Memory B cell (primary cell): ENCODE results near the gene SPHK2.

Experiments used
- ATAC-seq: fragments of 150-1000 bp; cut with Tn5 transposase; 2 replicates; pipeline ENCODE4 v1.10.0; 2021; ENCODE audit warnings: low read depth, mild to moderate bottlenecking, moderate library complexity
- DNase-seq, 2 donors: peaks; one replicate each; pipeline ENCODE4 v3.0.0; 2022; ENCODE audit warnings: low spot score in 2 of 2
- H3K27ac Mint-ChIP-seq: one replicate; pipeline ENCODE4 v1.8.0; 2022; ENCODE audit warnings: mild to moderate bottlenecking, moderate library complexity, mixed read lengths
- H3K27me3 Mint-ChIP-seq: one replicate; pipeline ENCODE4 v1.8.0; 2022; ENCODE audit warnings: mixed read lengths
- H3K36me3 Mint-ChIP-seq: one replicate; pipeline ENCODE4 v1.8.0; 2022; ENCODE audit warnings: mild to moderate bottlenecking, mixed read lengths
- H3K4me1 Mint-ChIP-seq: one replicate; pipeline ENCODE4 v1.8.0; 2022; ENCODE audit warnings: mixed read lengths
- H3K4me3 Mint-ChIP-seq: one replicate; pipeline ENCODE4 v1.8.0; 2022; ENCODE audit warnings: mild to moderate bottlenecking, moderate library complexity, mixed read lengths
- H3K9me3 Mint-ChIP-seq: one replicate; pipeline ENCODE4 v1.8.0; 2022; ENCODE audit warnings: mixed read lengths

The SPHK2 gene

DNA sequence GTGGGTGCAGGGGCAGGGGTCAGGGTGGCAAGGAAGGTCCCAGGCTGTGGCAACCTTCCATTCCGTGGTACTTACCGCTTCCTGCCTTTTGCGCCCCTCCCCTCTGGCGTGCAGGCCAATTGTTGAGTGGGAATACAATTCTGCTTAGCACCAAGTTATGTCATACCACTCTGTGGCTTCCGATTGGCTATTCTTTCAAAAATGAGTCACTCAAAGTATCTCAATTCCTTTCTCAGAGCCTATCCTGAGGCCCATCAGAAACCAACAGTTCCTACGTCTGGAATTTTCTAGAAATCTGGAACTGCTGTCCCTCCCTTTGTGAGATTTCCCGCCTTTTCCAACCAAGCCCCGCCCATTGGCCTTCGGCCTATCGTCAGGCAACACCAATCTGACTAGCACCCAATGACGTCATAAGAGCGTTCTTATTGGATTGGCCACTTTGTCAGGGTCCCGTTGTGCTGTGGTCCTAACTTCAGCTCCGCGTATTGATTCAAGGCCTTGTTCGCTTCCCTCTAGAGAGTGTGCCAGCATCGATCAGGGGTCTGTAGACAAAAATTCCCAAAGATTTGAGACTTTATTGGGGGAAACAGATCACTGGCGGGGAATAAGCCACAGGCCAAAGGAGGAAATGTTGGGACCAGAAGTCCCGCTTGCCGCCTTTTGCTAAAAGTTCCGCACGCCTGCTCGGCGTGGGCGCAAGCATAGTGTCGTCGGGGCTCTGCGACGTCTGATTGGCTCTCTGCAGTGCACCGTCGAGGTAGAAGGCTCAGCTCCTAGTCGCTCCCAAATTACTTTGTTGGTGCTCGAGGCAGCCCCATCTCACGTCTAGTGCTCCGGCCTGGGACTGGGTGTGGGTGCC, 41.8 kb downstream of the SPHK2 start:
- no peaks in the 10 kb centered on the region for H3K36me3 Mint-ChIP-seq
- H3K27ac Mint-ChIP-seq: peak overlapping the region; percentile 97
- DNase-seq (peak; percentile 82 to 83), ATAC-seq (peak; percentile 95)
- H3K9me3 Mint-ChIP-seq: no peaks in the 10 kb centered on the region
- H3K27me3 Mint-ChIP-seq: no peaks in the 10 kb centered on the region
- peaks cover 7% of the 10 kb centered on the region for H3K4me1 Mint-ChIP-seq
- H3K4me3 Mint-ChIP-seq: peak overlapping the region; percentile 79

DNA sequence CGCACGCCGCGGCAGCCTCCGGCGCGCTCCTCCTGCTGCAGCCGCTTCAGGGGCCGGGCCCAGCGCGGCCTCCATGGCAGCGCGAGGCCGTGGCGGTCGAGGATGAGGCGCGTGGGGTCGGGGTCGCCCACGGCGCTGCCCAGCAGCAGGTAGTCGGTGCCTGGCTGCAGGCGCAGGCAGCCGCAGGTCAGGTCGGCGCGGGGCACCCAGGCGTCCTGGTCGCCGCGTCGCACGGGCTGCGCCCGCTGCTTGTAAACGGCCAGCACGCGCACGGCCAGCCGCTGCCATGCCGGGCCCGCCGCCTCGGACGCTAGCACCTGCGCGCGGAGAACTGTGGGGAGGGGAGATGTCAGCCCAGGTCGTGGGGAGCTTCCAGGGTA, 42.4 kb downstream of the SPHK2 start:
- no peaks in the 10 kb centered on the region for H3K9me3 Mint-ChIP-seq
- ATAC-seq (no peak), DNase-seq (no peak)
- no peak overlapping the region for H3K4me3 Mint-ChIP-seq
- no peak overlapping the region for H3K27ac Mint-ChIP-seq
- peaks cover 7% of the 10 kb centered on the region for H3K4me1 Mint-ChIP-seq
- H3K36me3 Mint-ChIP-seq: no peaks in the 10 kb centered on the region
- no peaks in the 10 kb centered on the region for H3K27me3 Mint-ChIP-seq

DNA sequence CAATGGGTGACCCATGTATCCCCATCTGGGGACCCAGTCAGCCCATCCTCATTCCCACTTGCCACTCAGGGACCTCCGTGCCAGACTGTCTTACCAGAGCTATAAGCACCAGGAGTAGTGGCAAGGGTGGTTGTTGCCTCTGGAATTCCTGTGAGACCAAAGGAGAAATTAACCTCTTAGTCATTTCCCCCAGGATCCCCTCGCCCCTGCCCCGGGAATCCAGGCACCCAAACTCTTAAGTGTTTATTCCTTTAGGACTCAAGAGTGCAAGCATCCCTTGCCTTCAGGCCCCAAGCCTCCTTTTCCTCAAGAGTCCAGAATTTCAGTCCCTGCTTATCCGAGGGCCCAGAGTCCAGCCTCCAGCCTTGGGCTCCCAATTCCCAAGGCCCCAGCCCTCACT, 44.4 kb downstream of the SPHK2 start:
- Mint-ChIP-seq H3K9me3 (no peaks in the 10 kb centered on the region), H3K36me3 (no peaks in the 10 kb centered on the region), H3K4me3 (no peak overlapping the region), H3K27me3 (no peaks in the 10 kb centered on the region), H3K4me1 (peaks cover 7% of the 10 kb centered on the region), H3K27ac (no peak overlapping the region)
- no peak for DNase-seq
- ATAC-seq: no peak

DNA sequence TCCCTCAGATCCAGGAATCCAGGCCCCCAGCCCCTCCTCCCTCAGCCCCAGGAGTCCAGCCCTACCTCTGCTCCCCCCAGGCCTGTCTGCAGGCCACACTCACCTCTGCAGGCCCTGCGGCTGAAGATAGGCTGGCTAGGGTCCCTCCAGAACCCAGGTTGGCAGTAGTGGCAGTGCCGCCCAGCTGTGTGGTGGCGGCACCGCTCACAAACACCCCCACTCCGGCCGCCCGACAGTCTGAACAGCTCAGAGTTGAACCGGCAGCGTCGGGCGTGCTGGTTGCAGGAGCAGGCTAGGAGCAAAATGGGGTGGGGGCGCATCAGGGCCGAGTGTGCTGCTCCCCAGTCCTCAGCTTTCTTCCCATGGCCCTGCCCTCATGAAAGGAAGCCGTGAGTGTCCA, 45.2 kb downstream of the SPHK2 start:
- H3K4me3 Mint-ChIP-seq: no peak overlapping the region
- DNase-seq: no peak
- H3K27me3 Mint-ChIP-seq: no peaks in the 10 kb centered on the region
- H3K4me1 Mint-ChIP-seq: peaks cover 11% of the 10 kb centered on the region
- ATAC-seq: no peak
- no peak overlapping the region for H3K27ac Mint-ChIP-seq
- no peaks in the 10 kb centered on the region for H3K36me3 Mint-ChIP-seq
- H3K9me3 Mint-ChIP-seq: peaks cover 4% of the 10 kb centered on the region

DNA sequence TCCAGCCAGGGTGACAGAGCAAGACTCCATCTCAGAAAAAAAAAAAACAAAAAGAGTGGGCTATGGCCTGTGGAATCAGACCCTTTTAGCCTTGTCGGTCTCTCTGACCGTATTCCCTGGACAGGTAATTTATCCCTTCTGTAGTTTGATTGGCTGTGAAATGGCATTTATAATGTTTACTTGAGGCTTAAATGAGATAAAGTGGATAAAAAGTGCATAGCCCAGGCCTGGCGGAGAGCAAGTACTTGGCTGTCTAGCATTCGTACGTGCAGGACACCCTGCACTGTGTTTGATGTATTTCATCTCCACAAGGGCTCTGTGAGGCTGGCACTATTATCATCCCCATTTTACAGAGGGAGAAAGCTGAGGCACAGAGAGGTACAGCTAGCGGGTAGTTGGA, 46.5 kb downstream of the SPHK2 start:
- peaks cover 8% of the 10 kb centered on the region for H3K9me3 Mint-ChIP-seq
- ATAC-seq (no peak), DNase-seq (no peak)
- H3K4me1 Mint-ChIP-seq: peaks cover 15% of the 10 kb centered on the region
- no peak overlapping the region for H3K27ac Mint-ChIP-seq
- H3K36me3 Mint-ChIP-seq: no peaks in the 10 kb centered on the region
- no peak overlapping the region for H3K4me3 Mint-ChIP-seq
- no peaks in the 10 kb centered on the region for H3K27me3 Mint-ChIP-seq

DNA sequence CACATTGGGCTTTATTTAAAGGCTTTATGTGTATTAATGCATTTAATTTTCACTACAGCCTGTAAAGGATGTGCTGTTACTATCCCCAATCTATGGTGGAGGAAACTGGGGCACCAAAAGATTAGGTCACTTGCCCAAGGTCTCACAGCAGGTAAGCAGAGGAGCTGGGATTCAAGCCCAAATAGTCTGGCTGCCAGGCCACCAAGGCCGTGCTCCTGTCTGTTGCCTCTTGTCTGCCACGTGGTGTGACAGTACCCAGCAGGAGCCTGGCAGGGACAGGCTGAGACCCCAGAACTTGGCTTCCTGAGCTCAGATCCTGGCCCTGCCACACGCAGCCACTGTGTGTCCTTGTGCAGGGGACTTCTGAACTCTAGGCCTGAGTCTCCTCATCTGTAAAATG, 49.0 kb downstream of the SPHK2 start:
- H3K36me3 Mint-ChIP-seq: no peaks in the 10 kb centered on the region
- no peak for DNase-seq
- no peak overlapping the region for H3K4me3 Mint-ChIP-seq
- no peak for ATAC-seq
- no peaks in the 10 kb centered on the region for H3K27me3 Mint-ChIP-seq
- H3K9me3 Mint-ChIP-seq: peaks cover 8% of the 10 kb centered on the region
- H3K27ac Mint-ChIP-seq: no peak overlapping the region
- peaks cover 10% of the 10 kb centered on the region for H3K4me1 Mint-ChIP-seq

DNA sequence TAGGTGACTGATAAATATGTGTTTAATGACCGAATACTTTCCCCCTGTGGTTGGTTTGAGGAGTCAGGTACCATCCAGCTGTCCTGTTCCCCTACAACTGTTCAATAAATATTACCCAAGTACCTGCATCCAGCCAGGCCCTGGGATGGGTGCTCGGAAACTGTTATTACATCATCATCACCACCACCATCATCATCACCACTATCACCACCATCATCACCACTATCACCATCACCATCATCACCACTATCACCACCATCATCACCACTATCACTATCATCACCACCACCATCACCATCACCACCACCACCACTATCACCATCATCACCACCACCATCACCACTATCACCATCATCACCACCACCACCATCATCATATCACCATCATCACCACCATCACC, 49.5 kb downstream of the SPHK2 start:
- H3K9me3 Mint-ChIP-seq: peaks cover 8% of the 10 kb centered on the region
- H3K36me3 Mint-ChIP-seq: no peaks in the 10 kb centered on the region
- DNase-seq (no peak), ATAC-seq (no peak)
- H3K27ac Mint-ChIP-seq: peak overlapping the region; percentile 15
- no peaks in the 10 kb centered on the region for H3K27me3 Mint-ChIP-seq
- peaks cover 10% of the 10 kb centered on the region for H3K4me1 Mint-ChIP-seq
- no peak overlapping the region for H3K4me3 Mint-ChIP-seq

DNA sequence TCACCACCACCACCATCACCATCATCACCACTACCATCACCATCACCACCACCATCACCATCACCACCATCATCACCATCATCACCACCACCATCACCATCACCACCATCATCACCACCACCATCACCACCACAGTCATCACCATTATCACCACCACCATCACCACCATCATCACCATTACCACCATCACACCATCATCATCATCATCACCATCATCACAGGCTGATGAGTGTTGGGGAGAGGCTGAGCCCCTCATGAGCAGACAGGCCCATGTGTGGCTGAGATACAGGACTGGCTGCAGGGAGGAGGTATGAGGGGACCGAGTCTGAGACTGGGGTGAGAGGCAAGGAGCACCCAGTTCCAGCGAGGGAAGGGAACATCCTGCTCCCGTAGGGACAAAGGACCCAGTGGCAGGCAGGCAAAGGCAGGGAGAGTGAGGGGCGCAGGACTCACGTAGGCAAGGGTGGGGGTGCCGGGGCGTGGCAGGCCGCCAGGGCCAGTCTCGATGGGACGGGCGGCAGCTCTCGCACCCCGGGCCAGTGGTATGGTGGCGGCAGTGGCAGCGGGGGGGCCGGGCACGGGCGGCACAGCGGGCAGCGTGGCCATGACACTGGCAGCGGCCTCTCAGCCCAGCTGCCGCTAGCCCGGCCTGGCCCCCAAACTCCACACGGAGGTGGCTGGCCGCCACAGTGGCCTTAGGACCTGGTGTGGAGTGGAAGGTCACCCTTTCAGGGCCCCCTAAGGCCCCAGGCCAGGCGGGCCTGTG, 50.8 kb downstream of the SPHK2 start:
- Mint-ChIP-seq H3K4me1 (peaks cover 12% of the 10 kb centered on the region), H3K9me3 (peaks cover 8% of the 10 kb centered on the region), H3K27me3 (no peaks in the 10 kb centered on the region), H3K36me3 (no peaks in the 10 kb centered on the region), H3K27ac (peak overlapping the region; percentile 69), H3K4me3 (no peak overlapping the region)
- no peak for DNase-seq
- no peak for ATAC-seq

DNA sequence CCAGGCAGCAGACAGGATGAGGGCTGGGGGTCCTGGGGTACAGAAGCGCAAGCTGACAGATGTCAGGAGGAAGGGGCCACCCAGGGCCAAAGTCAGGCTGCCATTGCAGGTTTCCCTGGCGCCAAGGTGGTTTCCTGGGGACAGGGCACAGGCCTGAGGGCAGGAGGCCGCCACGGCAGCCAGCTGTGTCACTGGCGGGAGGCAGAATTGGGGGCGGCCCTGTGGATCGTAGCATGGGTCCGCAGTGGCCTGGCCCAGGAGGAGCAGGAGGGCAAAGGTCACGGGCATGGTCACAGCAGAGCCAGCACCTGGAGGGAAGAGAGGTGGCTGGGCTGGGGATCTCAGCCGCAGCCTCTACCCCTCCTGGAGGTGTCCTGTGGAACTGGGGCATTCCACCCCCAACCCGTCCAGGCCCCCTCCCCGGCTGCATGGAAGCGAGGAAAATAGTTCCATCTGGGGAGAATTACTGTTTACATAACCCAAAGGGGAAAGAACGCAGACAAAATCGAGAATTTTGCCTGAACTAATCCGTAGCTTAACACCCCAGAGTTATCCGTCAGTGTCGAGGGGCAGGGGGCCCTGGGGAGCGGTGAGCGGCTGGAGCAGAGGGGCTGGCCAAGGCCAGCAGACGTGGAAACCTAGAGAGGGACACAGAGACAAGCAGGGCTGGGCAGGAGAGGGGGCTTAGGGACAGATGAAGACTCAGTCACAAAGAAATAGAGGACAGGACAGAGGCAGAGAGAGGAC, 51.6 kb downstream of the SPHK2 start:
- Mint-ChIP-seq H3K4me3 (no peak overlapping the region), H3K4me1 (peaks cover 16% of the 10 kb centered on the region), H3K27ac (no peak overlapping the region), H3K27me3 (peaks cover 2% of the 10 kb centered on the region), H3K9me3 (peaks cover 8% of the 10 kb centered on the region), H3K36me3 (no peaks in the 10 kb centered on the region)
- ATAC-seq: no peak
- DNase-seq: no peak

DNA sequence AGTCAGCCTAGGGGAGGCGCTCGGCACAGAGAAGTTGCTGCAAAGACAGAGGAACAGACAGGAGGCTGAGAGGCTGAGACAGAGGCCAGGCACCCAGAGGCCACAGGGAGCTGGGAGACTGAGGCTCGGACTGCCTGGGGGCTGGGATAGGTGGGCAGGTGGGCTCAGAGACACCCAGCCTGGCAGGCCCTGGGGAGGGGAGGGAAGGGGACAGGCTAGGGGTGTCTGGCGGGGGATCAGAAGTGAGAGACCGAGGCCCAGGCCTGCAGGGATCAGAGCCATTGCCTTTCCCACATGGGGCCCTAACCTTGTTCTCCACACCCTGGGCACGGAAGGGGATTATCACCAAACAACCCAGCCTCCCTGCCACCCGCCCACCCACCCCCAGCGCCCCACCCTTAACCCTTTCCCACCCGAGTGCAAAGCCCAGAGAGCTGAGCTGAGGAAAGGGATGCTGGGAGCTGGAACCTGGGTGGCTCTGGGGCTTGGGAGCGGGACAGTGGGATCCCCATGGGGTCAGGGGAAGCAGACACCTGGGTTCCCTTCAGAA, 52.2 kb downstream of the SPHK2 start:
- H3K36me3 Mint-ChIP-seq: no peaks in the 10 kb centered on the region
- H3K4me3 Mint-ChIP-seq: no peak overlapping the region
- H3K9me3 Mint-ChIP-seq: peaks cover 8% of the 10 kb centered on the region
- no peak for DNase-seq
- no peak overlapping the region for H3K27ac Mint-ChIP-seq
- H3K27me3 Mint-ChIP-seq: peaks cover 2% of the 10 kb centered on the region
- ATAC-seq: no peak
- peaks cover 16% of the 10 kb centered on the region for H3K4me1 Mint-ChIP-seq

DNA sequence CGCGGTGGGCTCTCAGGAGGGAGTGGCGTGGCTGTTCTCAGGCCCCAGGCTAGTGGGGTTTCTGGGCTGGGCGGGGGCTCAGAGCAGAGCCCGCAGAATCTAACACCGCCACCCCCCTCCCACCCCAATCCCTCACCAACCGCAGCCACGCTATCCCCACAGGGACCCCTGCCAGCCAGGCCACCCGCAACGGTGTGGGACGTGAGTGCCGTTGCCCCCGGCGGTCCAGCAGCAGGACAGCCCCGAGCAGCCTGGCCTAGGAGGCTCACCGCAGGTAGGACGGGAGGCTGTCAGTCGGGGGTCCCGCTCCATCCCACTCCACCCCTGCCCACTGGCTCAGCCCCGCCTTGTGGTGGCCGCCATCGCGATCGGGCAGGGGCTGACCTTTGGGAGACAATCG, 53.7 kb downstream of the SPHK2 start, which contains the start of gene NTN5:
Gene NTN5 (minus strand): TSS at position 24 of the 400 bp plus-strand sequence. CDS start 2,031 bp downstream, outside the sequence.
- peaks cover 2% of the 10 kb centered on the region for H3K27me3 Mint-ChIP-seq
- peaks cover 16% of the 10 kb centered on the region for H3K4me1 Mint-ChIP-seq
- H3K27ac Mint-ChIP-seq: no peak within 1 kb of the TSS
- H3K36me3 Mint-ChIP-seq: no peaks in the 10 kb centered on the region
- no peak within 1 kb of the TSS for H3K4me3 Mint-ChIP-seq
- DNase-seq: no peak
- no peak for ATAC-seq
- peaks cover 8% of the 10 kb centered on the region for H3K9me3 Mint-ChIP-seq

DNA sequence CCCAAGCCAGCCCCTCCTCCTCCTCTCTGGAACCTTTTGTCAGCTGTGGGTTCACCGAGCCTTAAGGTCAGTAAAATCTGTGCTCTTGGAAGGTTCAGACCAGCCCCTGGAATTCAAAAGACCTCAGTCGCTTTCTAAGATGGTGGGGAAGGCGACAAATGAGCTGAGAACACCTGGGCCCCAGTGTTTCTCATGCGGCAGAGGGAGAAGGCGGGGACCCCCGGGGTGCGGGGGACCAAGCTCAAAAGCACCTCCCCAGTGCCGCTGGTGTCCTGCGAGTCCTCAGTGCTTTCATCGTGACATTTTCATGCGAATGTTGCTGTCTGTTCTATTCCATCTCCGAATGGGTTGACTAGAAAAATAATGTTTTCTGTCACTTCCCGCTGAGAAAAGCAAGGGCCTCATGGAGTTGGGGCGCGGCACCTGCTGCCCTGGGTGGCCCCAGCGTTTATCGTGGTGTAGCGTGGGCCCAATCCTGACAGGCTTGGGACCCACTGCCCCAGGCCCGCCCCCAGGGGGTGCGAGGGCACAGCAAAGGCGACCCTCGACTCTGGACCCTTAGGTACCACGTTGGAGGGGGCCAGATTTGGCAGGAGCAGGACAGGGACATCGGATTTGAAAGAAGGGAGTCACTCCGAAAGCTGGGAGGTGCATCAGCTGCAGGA, 54.3 kb downstream of the SPHK2 start:
- no peaks in the 10 kb centered on the region for H3K36me3 Mint-ChIP-seq
- DNase-seq: no peak
- ATAC-seq: no peak
- no peak overlapping the region for H3K4me3 Mint-ChIP-seq
- peaks cover 16% of the 10 kb centered on the region for H3K4me1 Mint-ChIP-seq
- no peak overlapping the region for H3K27ac Mint-ChIP-seq
- H3K9me3 Mint-ChIP-seq: peaks cover 8% of the 10 kb centered on the region
- H3K27me3 Mint-ChIP-seq: peaks cover 2% of the 10 kb centered on the region

DNA sequence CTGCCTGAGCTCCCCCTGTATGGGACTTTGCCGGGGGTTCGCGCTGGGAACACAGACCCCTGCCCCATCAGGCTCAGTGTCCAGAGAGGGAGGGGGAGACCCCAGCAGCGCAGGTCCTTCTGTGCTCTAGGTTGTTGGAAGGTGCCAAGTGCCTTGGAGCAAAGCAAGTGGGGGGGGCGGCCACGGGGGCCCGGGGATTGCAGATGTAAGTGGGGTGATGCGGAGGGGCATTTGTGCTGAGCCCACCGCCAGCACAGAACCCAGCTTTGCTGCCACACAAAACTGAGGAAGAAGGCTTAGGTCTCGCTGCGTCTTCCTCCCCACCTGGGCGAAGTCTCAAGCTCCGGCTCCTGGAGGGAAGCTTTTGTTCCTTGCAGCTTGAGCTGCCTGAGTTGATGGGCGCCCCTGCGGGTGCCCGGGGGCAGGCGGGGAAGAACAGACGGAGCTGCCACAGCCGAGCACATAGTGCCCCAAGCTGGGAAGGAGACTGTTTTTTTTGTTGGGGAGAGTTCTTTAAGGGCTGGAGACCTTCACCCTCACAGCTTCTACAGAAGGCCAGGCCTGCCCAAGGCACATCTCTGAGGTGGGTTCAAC, 55.0 kb downstream of the SPHK2 start:
- H3K27ac Mint-ChIP-seq: no peak overlapping the region
- H3K9me3 Mint-ChIP-seq: peaks cover 5% of the 10 kb centered on the region
- H3K27me3 Mint-ChIP-seq: peaks cover 2% of the 10 kb centered on the region
- ATAC-seq: no peak
- H3K4me3 Mint-ChIP-seq: no peak overlapping the region
- DNase-seq: no peak
- H3K36me3 Mint-ChIP-seq: no peaks in the 10 kb centered on the region
- peaks cover 13% of the 10 kb centered on the region for H3K4me1 Mint-ChIP-seq
